IPS DF 4.7 (cell line): ENCODE data around the gene PYGB.
"Not testable (repeated sequence)": the region's sequence is repeated elsewhere in the genome, so short reads cannot be mapped to it uniquely, and the experiment has no call there.

Source experiments
- DNase-seq: peaks from one replicate; pipeline ENCODE4 v3.0.0-alpha.2; 2013; ENCODE audit warnings: low spot score; ENCODE audit errors: extremely low read depth

Gene PYGB

DNA sequence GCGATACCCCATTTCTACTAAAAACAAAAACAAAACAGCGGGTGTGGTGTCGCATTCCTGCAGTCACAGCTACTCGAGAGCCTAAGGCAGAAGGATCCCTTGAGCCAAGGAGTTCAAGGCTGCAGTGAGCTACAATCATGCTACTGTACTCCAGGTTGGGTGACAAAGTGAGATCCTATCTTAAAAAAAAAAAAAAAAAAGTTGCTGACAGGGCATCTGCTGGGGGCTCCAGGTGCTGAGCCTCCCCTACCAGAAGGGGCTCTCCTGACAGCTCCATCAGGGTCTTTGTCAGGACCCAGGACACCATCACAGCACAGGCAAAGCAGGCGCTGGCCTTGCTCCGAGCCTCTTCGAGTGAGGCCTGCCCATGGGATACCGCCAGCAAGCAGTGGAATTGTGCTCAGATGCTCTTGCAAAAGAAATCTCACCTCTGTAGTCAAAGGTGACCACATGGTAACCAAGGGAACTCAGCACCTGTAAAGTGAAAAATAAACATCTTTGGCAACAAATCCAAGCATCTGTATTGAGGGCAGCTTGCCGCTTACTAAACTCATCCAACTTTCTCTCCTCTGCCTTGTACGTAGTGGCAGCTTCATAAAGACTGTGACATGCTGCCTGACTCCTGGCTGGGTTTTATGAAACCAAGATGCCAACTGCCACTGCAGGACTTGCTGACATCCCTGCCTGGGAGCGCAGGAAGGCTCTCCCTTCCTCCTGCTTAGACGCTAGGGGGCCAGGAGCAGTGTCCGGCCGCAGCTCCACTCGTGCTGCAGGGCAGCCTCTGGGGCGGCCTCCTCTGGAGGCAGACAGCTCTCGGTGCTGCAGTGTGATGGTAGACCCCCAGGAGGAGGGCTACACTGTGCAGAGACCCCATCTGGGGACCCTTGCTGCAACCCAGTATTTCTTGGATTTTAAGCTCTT, 66.9 kb downstream of the PYGB start:
- no peak for DNase-seq

DNA sequence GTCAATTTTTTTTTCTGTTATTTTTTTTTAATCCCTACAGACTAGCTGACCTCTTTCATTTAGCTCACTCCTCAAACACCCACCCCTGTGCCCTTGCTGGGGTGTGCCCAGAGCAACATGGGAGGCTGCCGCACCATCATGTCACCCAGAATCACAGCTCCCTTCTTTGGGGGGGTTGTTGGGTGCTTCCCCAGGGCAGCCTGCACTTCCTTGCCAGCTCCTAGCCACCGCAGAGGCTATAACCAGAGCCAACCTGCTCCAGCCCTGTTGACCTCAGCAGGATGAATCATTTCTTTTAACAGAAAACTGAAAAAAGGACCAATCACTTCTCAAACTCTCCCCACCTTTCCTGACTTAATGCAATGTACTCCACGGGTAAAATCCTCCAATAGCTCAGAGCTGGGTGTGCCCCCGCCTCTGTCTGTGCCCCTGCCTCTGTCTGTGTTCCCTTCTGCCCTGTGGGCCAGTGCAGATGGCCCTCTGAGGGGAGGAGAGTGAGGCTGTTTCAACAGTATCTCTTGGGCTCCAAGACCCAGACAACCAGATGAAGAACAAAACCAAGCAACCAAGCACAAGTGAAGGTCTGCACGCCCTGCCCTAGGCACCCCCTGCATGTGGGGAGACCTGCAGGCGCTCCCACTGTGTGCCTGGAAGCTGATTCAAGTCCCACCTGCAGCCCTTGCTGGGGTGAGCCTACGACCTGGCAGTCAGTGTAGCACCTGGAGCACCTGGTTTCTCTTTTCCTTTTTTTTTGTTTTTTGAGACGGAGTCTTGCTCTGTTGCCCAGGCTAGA, 67.7 kb downstream of the PYGB start:
- no peak for DNase-seq

DNA sequence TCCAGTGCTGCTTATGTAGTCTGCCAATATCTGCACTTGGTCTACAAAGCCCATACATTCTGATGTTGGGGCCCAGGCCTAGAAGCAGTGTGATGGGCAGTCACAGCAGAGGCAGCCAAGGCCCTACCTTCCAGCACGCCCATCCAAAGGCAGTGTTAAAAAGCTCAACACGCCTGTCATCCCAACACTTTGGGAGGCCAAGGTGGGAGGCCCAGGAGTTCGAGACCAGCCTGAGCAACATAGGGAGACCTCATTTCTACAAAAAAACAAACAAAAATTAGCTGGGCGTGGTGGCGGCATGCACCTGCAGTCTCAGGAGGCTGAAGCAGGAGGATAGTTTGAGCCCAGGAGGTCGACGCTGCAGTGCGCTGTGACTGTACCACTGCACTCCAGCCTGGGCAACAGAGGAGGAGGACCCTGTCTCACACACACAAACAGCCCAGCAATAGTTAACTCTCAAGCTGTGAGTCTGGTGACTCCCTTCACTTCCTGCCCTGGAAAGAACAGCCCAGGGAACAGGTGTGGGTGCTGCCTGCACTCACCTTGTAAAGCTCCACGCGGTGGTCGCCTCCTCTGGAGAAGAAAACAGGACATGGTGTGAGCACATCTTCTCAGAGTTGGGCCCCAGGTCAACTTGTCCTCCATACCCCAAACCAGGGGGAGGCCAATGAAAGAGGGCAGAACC, 68.8 kb downstream of the PYGB start:
- no peak for DNase-seq

DNA sequence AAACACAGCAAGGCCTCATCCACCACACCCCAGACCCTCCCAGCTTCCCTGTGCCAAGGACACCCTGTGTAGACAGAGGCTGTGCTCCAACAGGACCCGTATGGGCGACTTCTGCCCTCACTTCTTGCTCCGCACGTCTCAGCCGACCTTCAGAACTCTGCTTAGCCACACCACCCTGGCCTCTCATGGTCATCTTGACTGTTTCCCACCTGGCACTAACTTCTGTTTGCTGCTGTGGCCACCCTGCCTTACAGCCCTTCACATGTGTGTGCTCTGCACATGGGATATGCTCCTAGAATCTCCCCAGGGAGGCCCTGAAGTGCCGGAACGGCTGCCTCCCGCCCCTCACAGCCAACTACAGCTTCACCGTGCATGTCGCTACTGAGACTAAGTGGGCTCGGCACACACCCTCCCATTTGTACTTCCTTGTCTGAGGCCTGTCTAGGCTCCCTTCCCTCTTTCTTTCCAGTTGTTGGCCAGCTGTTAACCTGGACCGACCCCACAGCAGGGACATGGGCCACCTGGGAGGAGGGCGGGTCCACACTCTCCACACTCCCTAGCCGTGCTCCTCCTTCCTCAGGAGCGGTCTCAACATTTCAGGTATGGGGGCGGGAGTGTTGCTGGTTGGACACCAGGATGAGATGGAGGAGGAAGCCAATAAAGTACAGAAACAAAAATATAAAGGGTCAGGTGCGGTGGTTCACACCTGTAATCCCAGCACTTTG, 69.6 kb downstream of the PYGB start:
- DNase-seq = no peak

DNA sequence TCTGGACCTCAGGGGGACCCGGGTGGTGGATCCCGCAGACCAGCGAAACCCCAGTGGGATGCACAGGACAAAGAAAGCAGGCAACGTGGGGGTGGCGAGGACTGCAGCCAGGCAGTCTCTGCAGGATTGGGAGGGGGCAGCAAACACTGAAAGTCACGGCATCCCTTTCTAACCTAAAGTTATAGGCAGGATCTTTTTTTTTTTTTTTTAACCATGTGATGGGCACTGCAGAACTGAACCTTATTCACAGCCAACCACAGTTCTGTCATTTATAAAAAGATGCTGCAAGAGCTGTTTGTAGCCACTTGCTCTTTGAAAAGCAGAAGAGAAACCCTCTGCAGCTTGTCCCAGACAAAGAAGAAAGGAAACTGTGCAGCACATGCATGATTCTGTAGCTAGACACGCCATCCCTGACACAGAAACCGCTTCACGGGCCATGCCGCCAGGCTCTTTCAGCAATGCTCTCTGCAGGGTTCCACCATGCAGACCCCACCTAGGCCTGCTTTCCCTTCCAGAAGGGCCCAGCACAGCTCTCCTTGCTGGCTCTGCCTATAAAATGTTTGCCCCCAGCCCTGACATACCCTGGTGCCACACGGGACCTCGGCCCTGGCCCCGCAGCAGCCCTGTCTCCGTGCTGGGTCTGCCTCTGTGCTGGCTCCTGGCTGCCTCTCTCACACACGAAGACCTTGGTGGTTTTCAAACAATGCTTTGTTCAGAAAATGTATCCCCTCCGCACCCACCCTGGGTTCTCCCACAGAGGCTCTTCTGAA, 70.8 kb downstream of the PYGB start:
- no peak for DNase-seq

DNA sequence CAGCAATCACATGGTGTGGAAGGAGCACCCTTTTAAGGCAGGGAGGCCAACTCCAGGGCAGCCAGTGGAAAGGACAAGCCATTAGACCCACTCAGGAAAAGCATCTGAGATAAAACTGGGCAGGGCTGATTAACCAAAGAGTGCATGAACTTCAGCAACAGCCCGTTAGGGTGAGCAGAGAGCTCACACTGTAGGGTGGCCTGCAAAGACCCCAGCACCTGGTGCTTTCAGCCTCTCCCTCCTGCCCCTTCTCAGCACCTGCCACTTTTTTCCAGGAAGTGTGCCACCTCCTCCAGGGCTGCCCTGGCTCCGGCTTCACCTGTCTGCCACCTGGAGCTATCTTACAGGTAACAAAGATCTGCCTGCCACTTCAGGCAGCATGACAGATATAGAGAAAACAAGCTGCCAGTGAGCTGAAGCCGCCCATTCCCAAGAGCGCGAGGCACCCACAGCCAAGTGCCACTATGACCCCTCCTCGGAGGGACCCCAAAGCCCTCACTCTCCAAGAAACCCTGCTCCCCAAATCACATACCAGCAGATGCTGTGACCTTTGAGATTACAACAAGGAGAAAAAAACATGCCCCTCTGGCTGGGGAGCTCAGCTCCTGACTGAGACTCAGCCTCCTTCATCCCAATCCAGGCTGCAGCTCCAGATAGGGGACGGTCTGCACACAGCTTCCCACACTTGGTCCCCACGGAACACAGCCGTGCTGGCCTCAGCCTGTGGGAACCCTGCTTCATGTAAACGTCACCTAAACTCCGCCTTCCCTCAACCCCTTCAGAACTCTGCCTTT, 71.6 kb downstream of the PYGB start:
- DNase-seq = no peak

DNA sequence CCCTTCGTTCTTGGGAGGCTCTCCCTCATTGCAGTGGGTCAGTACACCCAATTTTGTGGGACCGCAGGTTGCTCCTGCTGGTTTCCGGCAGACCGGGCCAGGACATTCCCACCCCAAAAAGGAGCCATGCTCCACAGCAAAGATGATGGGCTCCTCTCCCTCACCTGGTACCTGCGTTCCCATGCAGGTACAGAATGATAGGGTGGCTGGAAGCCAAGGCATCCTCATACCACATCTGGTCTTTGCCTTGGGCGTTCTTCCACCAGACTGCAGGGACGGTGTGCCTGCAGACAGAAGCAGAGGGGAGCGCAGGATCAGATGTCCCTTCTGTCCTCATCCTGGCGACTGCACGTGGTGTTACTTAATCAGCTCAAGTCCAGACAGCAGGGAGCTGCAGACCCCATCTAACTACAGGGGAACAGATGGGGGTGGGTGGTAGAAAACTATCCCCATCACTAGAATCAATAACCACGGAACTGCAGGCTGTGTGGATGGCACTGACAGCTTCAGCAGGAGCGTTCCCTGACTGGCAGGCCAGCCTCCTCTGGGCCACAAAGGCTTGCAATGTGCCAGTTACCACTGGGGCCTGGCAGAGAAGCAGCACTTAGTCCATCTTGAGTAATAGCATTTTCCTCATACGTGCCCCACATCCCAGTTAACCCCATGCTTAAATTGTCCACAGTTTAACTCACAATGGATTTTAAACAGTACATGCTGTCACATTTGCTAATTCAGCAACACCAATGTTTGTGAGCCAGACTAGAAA, 72.3 kb downstream of the PYGB start:
- DNase-seq = no peak

DNA sequence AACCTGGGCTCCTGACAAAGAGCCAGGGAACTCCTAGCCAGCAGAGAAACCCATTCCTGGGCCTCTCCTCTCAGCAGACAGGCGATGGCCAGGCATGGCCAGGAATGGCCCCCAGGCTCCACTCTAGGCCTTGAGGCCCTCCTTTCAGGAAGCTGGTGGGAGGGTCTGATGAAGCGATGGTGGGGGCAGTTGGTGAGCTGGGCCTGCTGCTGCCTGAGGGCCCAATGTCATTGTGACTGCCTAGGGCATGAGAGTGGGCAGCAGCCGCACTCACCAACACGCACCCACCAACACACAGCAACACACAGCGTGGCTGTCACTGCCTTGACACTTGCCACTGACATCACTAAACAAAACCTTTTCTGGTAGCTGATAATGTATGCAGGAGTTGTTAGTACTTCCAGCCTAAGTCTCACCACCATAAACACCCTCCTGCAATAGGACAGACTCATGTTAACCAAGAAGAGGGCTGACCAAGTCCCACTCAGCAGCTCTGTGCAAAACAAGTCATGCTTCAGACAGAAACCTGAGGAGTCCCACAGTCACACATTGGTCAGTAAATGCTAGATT, 73.5 kb downstream of the PYGB start:
- no peak for DNase-seq

DNA sequence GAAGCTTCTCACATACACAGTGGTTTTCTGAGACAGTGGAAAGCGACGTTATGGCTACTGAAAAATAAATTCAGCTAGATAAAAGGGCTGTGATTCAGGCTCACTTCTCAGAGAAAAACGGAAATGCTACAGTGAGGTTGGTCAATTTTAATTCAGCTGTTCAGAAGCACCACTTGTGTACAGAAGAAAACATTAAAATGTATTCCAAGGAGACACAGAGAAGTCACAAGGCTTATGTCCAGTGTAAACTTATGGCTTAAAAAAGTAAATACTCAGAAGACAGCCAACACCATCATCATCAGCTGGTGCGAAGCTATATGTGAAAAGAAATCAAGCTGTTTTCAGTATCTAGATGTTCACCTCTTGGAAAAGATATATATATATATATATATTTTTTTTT, 74.1 kb downstream of the PYGB start:
- no peak for DNase-seq

DNA sequence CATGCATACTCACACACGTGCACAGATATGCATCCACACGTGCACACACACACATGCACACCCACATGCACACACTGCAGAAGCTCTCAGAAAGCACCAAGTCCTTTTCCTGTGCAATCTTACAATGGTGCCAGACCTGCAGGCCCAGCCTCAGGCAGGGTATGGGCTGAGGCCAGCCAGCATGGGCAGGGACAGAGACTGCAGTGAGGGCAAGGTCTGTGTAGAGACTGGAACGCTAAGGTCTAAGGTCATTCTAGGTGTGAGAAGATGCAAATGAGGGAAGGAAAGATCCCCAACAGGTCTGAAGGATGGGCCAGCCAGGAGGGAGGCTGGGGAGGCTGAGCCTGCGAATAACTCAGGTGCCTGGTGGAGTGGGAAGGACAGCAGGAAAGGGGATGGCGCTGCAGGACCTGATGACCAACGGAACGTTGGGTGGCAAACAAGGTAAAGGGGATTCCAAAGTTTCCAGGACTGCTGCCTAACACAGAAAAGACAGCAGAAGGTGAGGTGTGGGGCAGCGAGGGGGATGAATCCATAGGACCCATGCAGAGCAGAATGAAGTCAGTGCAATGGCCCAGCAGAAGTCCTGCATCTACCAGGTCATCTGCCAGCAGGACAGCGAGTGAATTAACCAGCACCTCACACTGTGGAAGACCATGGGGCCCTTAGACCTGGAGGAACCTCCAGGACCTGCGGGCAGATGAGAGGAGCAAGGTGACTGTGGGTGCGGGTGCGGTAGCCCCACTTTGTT, 75.8 kb downstream of the PYGB start:
- DNase-seq = no peak

DNA sequence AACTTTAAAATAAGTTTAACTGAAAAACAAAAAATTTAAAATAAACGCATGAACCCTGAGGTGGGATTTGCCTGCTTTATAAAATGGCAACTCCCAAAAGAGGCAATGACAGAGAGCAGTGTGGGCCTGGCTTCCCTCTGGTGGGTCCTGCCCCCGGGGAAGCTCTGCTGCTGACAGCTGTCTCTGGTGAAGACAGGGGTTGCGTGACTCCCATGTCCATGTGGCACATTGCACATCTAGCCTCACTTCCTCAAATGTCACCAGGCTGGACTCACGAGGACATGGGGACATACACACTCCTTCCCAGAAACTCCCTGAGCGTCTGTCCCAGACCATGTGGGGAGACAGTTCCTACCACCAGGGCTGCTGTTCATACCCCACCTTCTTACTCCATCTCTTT, 76.5 kb downstream of the PYGB start:
- DNase-seq = no peak

DNA sequence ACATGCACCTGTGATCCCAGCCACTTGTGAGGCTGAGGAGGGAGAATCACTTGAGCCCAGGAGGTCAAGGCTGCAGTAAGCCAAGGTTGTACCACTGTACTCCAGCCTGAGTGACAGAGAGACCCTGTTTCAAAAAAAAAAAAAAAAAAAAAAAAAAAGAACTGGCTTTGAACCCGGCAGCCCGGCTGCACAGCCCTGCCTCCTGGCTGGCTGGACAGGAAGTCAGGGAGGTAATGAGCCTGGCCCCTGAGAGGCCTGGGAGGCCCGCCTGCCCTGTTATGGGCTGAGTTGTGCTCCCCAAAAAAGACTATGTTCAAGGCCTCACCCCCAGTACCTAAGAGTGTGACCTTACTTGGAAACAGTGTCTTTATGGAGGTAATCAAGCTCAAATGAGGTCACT, 77.2 kb downstream of the PYGB start:
- DNase-seq = no peak

DNA sequence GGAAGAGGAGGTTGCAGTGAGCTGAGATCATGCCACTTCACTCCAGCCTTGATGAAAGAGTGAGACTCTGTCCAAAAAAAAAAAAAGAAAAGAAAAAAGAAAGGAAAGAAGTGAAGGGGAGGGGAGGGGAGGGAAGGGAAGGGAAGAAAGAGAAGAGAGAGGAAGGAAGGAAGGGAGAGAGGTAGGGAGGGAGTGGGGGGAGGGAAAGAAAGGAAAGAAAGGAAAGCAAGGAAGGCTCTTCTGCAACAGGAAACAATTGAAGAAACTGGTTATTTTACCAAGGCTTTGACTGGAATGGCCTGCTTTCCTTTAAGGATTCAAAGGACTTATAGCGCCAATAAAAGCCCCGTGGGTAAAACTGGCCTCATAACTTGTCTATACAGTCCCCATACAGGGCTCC, 78.1 kb downstream of the PYGB start:
- no peak for DNase-seq

DNA sequence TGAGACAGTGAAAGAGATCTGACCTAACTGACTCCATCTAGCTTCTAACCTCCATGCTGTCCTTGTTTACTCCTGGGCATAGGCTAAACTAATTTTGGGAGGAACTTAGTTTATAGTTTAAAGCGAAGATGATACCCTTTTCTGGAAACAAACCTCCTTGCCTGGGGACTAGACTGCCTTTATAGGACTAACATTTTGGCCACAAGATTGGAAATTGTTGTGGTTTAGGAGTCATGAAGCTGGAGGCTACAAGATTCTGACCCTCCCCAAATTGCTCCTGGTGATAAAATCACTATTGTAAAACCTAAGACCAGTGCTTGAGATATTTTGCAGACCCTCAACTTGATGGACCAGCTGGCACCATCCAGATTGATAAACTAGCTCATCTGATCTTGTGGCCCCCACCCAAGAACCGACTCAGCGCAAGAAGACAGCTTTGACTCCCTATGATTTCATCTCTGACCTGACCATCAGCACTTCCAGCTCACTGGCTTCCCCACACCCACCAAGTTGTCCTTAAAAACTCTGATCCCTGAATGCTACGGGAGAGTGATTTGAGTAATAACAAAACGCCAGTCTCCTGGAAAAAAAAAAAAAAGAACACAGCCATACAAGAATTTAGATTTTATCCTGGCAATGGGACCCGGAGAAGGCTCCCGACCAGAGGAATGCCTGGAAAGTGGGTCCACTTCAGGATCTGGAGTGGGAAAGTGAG, 79.8 kb downstream of the PYGB start:
- DNase-seq = no peak

DNA sequence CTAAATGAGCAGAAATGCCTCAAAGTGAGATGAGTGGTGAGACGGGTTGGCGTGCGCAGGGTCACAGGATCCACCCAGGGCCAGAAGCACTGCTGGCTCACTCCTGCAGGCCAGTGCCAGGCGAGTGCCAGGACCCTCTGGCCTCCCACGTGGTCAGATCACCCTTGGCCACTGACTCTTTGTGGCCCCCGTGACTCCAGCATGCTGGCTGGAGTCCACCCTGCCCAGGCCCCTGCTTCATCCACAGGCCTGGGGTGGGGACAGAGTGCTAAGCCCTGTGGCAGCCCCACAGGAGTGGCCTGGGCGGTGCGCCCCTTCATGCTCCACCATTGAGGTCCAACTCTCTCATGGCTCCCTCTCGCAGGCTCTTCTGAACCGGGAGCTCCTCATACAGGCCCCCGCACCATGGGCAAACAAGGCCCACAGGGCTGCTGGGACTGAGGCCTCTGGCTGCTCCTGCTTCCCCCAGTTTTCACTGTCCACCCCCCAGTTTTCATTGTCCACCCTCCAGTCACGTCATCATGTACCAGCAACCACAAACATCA, 81.1 kb downstream of the PYGB start:
- DNase-seq = no peak

DNA sequence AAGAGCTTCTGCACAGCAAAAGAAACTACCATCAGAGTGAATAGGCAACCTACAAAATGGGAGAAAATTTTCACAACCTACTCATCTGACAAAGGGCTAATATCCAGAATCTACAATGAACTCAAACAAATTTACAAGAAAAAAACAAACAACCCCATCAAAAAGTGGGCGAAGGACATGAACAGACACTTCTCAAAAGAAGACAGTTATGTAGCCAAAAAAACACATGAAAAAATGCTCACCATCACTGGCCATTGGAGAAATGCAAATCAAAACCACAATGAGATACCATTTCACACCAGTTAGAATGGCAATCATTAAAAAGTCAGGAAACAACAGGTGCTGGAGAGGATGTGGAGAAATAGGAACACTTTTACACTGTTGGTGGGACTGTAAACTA, 87.1 kb downstream of the PYGB start:
- DNase-seq = not testable (repeated sequence)
